Sigmoid colon (tissue), 7 donors: ENCODE data around the gene NME3. TPM values are rescaled to one million over a fixed set of nuclear protein-coding genes. Genes with fewer than 3 reads are reported as not detected.

Source experiments
- DNase-seq: peaks from one replicate; pipeline ENCODE4 v3.0.0-alpha.2; 2019
- H3K27ac ChIP-seq, 4 donors: fragments of 200-600 bp; sonication (generic); one replicate each; pipeline ENCODE4 v1.5.1; 2016 to 2019; ENCODE audit warnings: mild to moderate bottlenecking in 1 of 4
- H3K27me3 ChIP-seq, 3 donors: fragments of 200-600 bp; sonication (generic); one replicate each; pipeline ENCODE4 v1.5.1; 2019; ENCODE audit warnings: mild to moderate bottlenecking in 1 of 3
- H3K36me3 ChIP-seq, 4 donors: fragments of 200-600 bp; sonication (generic); one replicate each; pipeline ENCODE4 v1.5.1; 2016 to 2019
- H3K4me1 ChIP-seq, 4 donors: fragments of 200-600 bp; sonication (generic); one replicate each; pipeline ENCODE4 v1.5.1; 2017 to 2019
- H3K4me3 ChIP-seq, 4 donors: fragments of 200-600 bp; sonication (generic); one replicate each; pipeline ENCODE4 v1.5.1; 2017 to 2019; ENCODE audit warnings: mild to moderate bottlenecking in 2 of 4, moderate library complexity in 1 of 4
- H3K9me3 ChIP-seq, 4 donors: fragments of 200-600 bp in 3 of 4; sonication (generic) in 3 of 4; one replicate each; pipeline versions ENCODE4 v1.5.1 to v1.6.1; 2013 to 2019
- CTCF ChIP-seq, 4 experiments: fragments of 450-650 bp in 3 of 4; fragments of 200-600 bp in 1 of 4; IDR thresholded peaks; one replicate each; pipeline ENCODE4 v1.5.1; 2016 to 2019; ENCODE audit warnings: antibody characterized with exemption in 4 of 4, mild to moderate bottlenecking in 3 of 4, moderate library complexity in 2 of 4
- EP300 ChIP-seq, 4 donors: sonication (generic); formaldehyde crosslinking; IDR thresholded peaks; one replicate each; pipeline ENCODE4 v1.6.1; 2017; ENCODE audit warnings: antibody characterized with exemption in 4 of 4
- POLR2A ChIP-seq, 2 donors: fragments of 450-650 bp; IDR thresholded peaks; one replicate each; pipeline ENCODE4 v1.6.1; 2016; ENCODE audit warnings: antibody characterized with exemption in 2 of 2, mild to moderate bottlenecking in 2 of 2, moderate library complexity in 2 of 2
- POLR2AphosphoS5 ChIP-seq, 4 donors: sonication (generic); formaldehyde crosslinking; IDR thresholded peaks; one replicate each; pipeline ENCODE4 v1.6.1; 2017; ENCODE audit warnings: antibody characterized with exemption in 4 of 4
- WGBS, 2 donors: extraction: QIAGEN DNeasy Blood & Tissue Kit; methylation state at CpG; one replicate each; pipeline ENCODE4 v1.1.7; 2013; 5-methylcytosine and 5-hydroxymethylcytosine counted together
- intact Hi-C: fragments of 100-400 bp; cut with DNase I; formaldehyde crosslinking; loops from one replicate; pipeline ENCODE4 v1.15.1; 2023
- polyA plus RNA-seq, 3 donors: library from polyadenylated mRNA; stranded (reverse); fragments of 200-250 nt; gene quantifications; one replicate each; pipeline ENCODE4 v1.2.3, GENCODE V29; 2013
- total RNA-seq, 4 donors: library from RNA; depleted of rRNA; stranded (reverse); fragments of >200 nt; gene quantifications; one replicate each; pipeline ENCODE4 v1.1.0, GENCODE V29; 2016
- donor health status: healthy with polysubstance abuse.
- donor health status: Bipolar disorder and iron deficiency.
- donor health status: healthy.

Gene NME3
- total and polyA plus RNA-seq, 7 donors = 32.4 to 152 (median 87.8) TPM

- Histone ChIP-seq H3K27ac (peak overlapping the region; percentile 91 to 97 (median 96)), H3K4me3 (peak overlapping the region; percentile 64 to 93 (median 90)), H3K27me3 (no peaks in the 10 kb centered on the region), H3K9me3 (no peaks in the 10 kb centered on the region), H3K4me1 (peaks cover 0 to 56% (median 45%) of the 10 kb centered on the region in 4 donors), H3K36me3 (peaks cover 0 to 43% (median 29%) of the 10 kb centered on the region in 4 donors)
- intact Hi-C loops = loop anchor here (2.0 to 10.0 kb wide), 3 partner anchors 53 to 1089 kb away; partner anchors contain the start of genes FAHD1, HAGH, JMJD8 and MAPK8IP3
- DNase-seq = no peak
- TF ChIP-seq POLR2AphosphoS5 (IDR thresholded peaks at IDR 0.05) = no peak
- no peak for TF ChIP-seq EP300 (IDR thresholded peaks at IDR 0.05)
- TF ChIP-seq POLR2A (IDR thresholded peaks at IDR 0.05) = no peak
- TF ChIP-seq CTCF (IDR thresholded peaks at IDR 0.05) = no peak
- 5 to 14% methylated on average over 45 of the region's 45 CpGs for WGBS, 2 donors
Measured at GRCh38 chr16:1773703-1774447, 2.5 kb upstream of the NME3 start.

- peak; percentile 90 for DNase-seq
- Histone ChIP-seq H3K4me1 (peaks cover 0 to 56% (median 47%) of the 10 kb centered on the region in 4 donors), H3K9me3 (no peaks in the 10 kb centered on the region), H3K4me3 (peak within 1 kb of the TSS; percentile 64 to 93 (median 90)), H3K36me3 (peaks cover 7 to 43% (median 33%) of the 10 kb centered on the region in 4 donors), H3K27me3 (no peaks in the 10 kb centered on the region), H3K27ac (peak within 1 kb of the TSS; percentile 91 to 97 (median 96))
- 0 to 1% methylated on average over 108 of the region's 108 CpGs for whole genome bisulfite sequencing, 2 donors
- intact Hi-C loops = loop anchor here (2.0 to 10.0 kb wide), 3 partner anchors 54 to 1088 kb away; partner anchors contain the start of genes FAHD1, HAGH, JMJD8 and MAPK8IP3
- TF ChIP-seq POLR2A (IDR thresholded peaks at IDR 0.05) = peak; percentile 55 to 68
- TF ChIP-seq POLR2AphosphoS5 (IDR thresholded peaks at IDR 0.05) = peak; percentile 69 to 92 (median 82)
- peak; percentile 37 to 74 (median 64) for TF ChIP-seq CTCF (IDR thresholded peaks at IDR 0.05)
- peak in 1 of 4 donors; percentile 25 for TF ChIP-seq EP300 (IDR thresholded peaks at IDR 0.05)
Measured at GRCh38 chr16:1772908-1773702, 1.8 kb upstream of the NME3 start, which contains the start of gene MRPS34. Gene MRPS34, minus strand, starts transcription at chr16:1773134. Its CDS starts 15 bp downstream, at chr16:1773119.

- WGBS, 2 donors = 0 to 1% methylated on average over 53 of the region's 53 CpGs
- intact Hi-C loops = loop anchor here (2.0 to 10.0 kb wide), 3 partner anchors 54 to 1088 kb away; partner anchors contain the start of genes FAHD1, HAGH, JMJD8 and MAPK8IP3
- TF ChIP-seq CTCF (IDR thresholded peaks at IDR 0.05) (no peak), EP300 (IDR thresholded peaks at IDR 0.05) (no peak), POLR2A (IDR thresholded peaks at IDR 0.05) (no peak), POLR2AphosphoS5 (IDR thresholded peaks at IDR 0.05) (no peak)
Measured at GRCh38 chr16:1772362-1772907, 1.1 kb upstream of the NME3 start, which contains the start of gene EME2. Gene EME2, plus strand, starts transcription at chr16:1772810. Its CDS starts 418 bp downstream, at chr16:1773228.

GRCh38 chr16:1771864-1772361, 570 bp upstream of the NME3 start:
- no peak for TF ChIP-seq POLR2AphosphoS5 (IDR thresholded peaks at IDR 0.05)
- no peak for TF ChIP-seq EP300 (IDR thresholded peaks at IDR 0.05)
- no peak for TF ChIP-seq CTCF (IDR thresholded peaks at IDR 0.05)
- TF ChIP-seq POLR2A (IDR thresholded peaks at IDR 0.05) = no peak
- no peak for DNase-seq
- H3K27me3 ChIP-seq = no peaks in the 10 kb centered on the region
- no peaks in the 10 kb centered on the region for H3K9me3 ChIP-seq
- WGBS, 2 donors = 6 to 17% methylated on average over 22 of the region's 22 CpGs
- H3K27ac ChIP-seq = peak overlapping the region; percentile 91 to 97 (median 96)
- intact Hi-C loops = loop anchor here (2.0 to 10.0 kb wide), 3 partner anchors 55 to 1087 kb away; partner anchors contain the start of genes FAHD1, HAGH, JMJD8 and MAPK8IP3
- peak overlapping the region; percentile 64 to 93 (median 90) for H3K4me3 ChIP-seq
- peaks cover 19 to 43% (median 32%) of the 10 kb centered on the region in 4 donors for H3K36me3 ChIP-seq
- peaks cover 0 to 56% (median 47%) of the 10 kb centered on the region in 4 donors for H3K4me1 ChIP-seq

More at GRCh38 chr16:1772362-1772907, 1.1 kb upstream of the NME3 start, which contains the start of gene EME2:
- peaks cover 14 to 43% (median 32%) of the 10 kb centered on the region in 4 donors for H3K36me3 ChIP-seq
- no peak for DNase-seq
- no peaks in the 10 kb centered on the region for H3K27me3 ChIP-seq
- peak within 1 kb of the TSS; percentile 64 to 93 (median 90) for H3K4me3 ChIP-seq
- no peaks in the 10 kb centered on the region for H3K9me3 ChIP-seq
- H3K27ac ChIP-seq = peak within 1 kb of the TSS; percentile 91 to 97 (median 96)
- peaks cover 0 to 56% (median 47%) of the 10 kb centered on the region in 4 donors for H3K4me1 ChIP-seq
